ENCODE data around the gene R3HDM2.

DNA sequence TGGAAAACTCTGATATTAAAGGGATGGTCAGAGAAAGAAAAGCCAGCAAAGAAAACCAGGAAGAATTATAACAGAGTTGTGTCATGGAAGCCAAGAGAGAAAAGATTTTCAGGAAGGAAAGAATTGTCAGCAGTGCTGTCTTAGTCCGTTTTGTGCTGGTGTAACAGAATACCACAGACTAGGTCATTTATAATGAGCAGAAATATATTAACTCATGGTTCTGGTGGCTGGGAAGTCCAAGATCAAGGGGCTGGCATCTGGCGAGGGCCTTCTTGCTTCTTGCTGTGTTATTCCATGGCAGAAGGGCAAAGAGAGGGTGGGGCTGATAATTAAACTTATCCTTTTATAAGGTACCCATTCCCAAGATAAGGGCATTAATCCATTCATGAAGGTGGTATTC lies 17.8 kb upstream of the R3HDM2 start:
- no peak for TF ChIP-seq SIN3A (IDR thresholded peaks at IDR 0.05; ENCODE audit: borderline replicate concordance, insufficient read depth, low read length)
- TF ChIP-seq POLR2AphosphoS5 (IDR thresholded peaks at IDR 0.05; ENCODE audit: low read depth, low read length), result no peak
- TF ChIP-seq REST (IDR thresholded peaks at IDR 0.05; ENCODE audit: insufficient read depth in 1 of 2, low read depth in 2 of 2, low read length in 2 of 2), result no peak
- TF ChIP-seq TAF1 (IDR thresholded peaks at IDR 0.05; ENCODE audit: borderline replicate concordance, insufficient read depth, low read length), result no peak

All from PFSK-1 (cell line).